Naive B cell (primary cell): Measurements from ENCODE around the gene C6orf52. TPM values are rescaled to one million over a fixed set of nuclear protein-coding genes. Genes with fewer than 3 reads are reported as not detected.
"Not testable (repeated sequence)": the region's sequence is repeated elsewhere in the genome, so short reads cannot be mapped to it uniquely, and the experiment has no call there.

ENCODE experiments used
- ATAC-seq, 2 donors: fragments of 150-1000 bp; cut with Tn5 transposase; 2 replicates each; pipeline ENCODE4 v1.10.0; 2021; ENCODE audit warnings: low read depth in 2 of 2, mild to moderate bottlenecking in 2 of 2, moderate library complexity in 2 of 2
- DNase-seq: peaks from one replicate; pipeline ENCODE4 v3.0.0; 2022
- H3K27ac Mint-ChIP-seq, 6 donors: one replicate each; pipeline ENCODE4 v1.8.0; 2020 to 2022; ENCODE audit warnings: mild to moderate bottlenecking in 6 of 6, mixed read lengths in 6 of 6, moderate library complexity in 5 of 6, inconsistent platforms in 2 of 6
- H3K27me3 Mint-ChIP-seq, 3 donors: one replicate each; pipeline ENCODE4 v1.8.0; 2021 to 2022; ENCODE audit warnings: mixed read lengths in 3 of 3, mild to moderate bottlenecking in 1 of 3
- H3K36me3 Mint-ChIP-seq, 2 donors: one replicate each; pipeline ENCODE4 v1.8.0; 2020 to 2022; ENCODE audit warnings: mixed read lengths in 2 of 2, inconsistent platforms in 1 of 2, mild to moderate bottlenecking in 1 of 2
- H3K4me1 Mint-ChIP-seq, 3 donors: one replicate each; pipeline ENCODE4 v1.8.0; 2020 to 2022; ENCODE audit warnings: mixed read lengths in 3 of 3, inconsistent platforms in 1 of 3, mild to moderate bottlenecking in 1 of 3, moderate library complexity in 1 of 3
- H3K4me3 Mint-ChIP-seq, 8 donors: one replicate each; pipeline ENCODE4 v1.8.0; 2020 to 2022; ENCODE audit warnings: mild to moderate bottlenecking in 8 of 8, mixed read lengths in 8 of 8, moderate library complexity in 8 of 8, inconsistent platforms in 2 of 8
- H3K9me3 Mint-ChIP-seq, 7 donors: one replicate each; pipeline ENCODE4 v1.8.0; 2020 to 2022; ENCODE audit warnings: mixed read lengths in 7 of 7, mild to moderate bottlenecking in 5 of 7, inconsistent platforms in 2 of 7, moderate library complexity in 1 of 7
- polyA plus RNA-seq, 6 donors: library from polyadenylated mRNA; unstranded; fragments of 300-500 nt; fragmentation: Illumina TruSeq; gene quantifications; one replicate each; pipeline ENCODE4 v1.2.3, GENCODE V29; 2021; ENCODE audit warnings: low read depth in 6 of 6

Gene C6orf52
- polyA plus RNA-seq, 6 donors from 2014 or later = 0.96 to 1.6 (median 1.1) TPM; not detected in 3

DNA sequence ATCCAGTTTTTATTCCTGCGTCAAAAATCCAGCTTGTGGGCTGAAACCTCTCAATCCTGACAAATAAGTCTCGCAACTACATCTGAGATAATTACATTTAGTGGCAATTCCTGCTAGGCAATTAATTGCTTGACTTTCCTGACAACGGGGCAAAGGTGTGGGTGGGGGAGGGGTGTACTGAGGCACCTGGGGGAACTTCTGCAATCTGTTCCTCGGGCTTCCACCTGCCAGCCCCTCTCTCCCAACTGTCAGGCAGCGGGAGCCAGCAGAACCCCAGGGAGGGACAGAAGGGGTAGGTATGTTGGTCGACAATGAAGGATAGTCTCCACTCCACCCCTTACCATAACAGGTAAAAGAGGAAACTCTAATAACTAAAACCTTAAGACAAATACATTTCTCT is 6.8 kb downstream of the C6orf52 start:
- H3K9me3 Mint-ChIP-seq = no peaks in the 10 kb centered on the region
- no peak for DNase-seq
- peaks cover 3 to 11% (median 6%) of the 10 kb centered on the region in 3 donors for H3K4me1 Mint-ChIP-seq
- no peak overlapping the region for H3K4me3 Mint-ChIP-seq
- H3K27me3 Mint-ChIP-seq = peaks cover 0 to 8% (median 8%) of the 10 kb centered on the region in 3 donors
- no peak for ATAC-seq
- H3K27ac Mint-ChIP-seq = no peak overlapping the region
- no peaks in the 10 kb centered on the region for H3K36me3 Mint-ChIP-seq

GRCh38 chr6:10686901-10687300 is 7.5 kb downstream of the C6orf52 start:
- Mint-ChIP-seq H3K4me1 (peaks cover 2 to 11% (median 3%) of the 10 kb centered on the region in 3 donors), H3K9me3 (no peaks in the 10 kb centered on the region), H3K27ac (no peak overlapping the region), H3K27me3 (peaks cover 0 to 8% (median 8%) of the 10 kb centered on the region in 3 donors), H3K4me3 (no peak overlapping the region), H3K36me3 (no peaks in the 10 kb centered on the region)
- ATAC-seq = no peak
- no peak for DNase-seq

- ATAC-seq = no peak
- Mint-ChIP-seq H3K36me3 (no peaks in the 10 kb centered on the region), H3K27ac (peak overlapping the region in 1 of 6 donors; percentile 11), H3K9me3 (no peaks in the 10 kb centered on the region), H3K4me1 (peaks cover 0 to 11% (median 3%) of the 10 kb centered on the region in 3 donors), H3K27me3 (peaks cover 0 to 8% (median 8%) of the 10 kb centered on the region in 3 donors), H3K4me3 (no peak overlapping the region)
- DNase-seq = no peak
Measured at GRCh38 chr6:10685092-10685915, 9.1 kb downstream of the C6orf52 start.

- H3K9me3 Mint-ChIP-seq = no peaks in the 10 kb centered on the region
- H3K27ac Mint-ChIP-seq = no peak overlapping the region
Measured at GRCh38 chr6:10684618-10685017, 9.8 kb downstream of the C6orf52 start.

GRCh38 chr6:10682355-10682988 is 11.9 kb downstream of the C6orf52 start:
- peaks cover 0 to 11% (median 3%) of the 10 kb centered on the region in 3 donors for H3K4me1 Mint-ChIP-seq
- H3K36me3 Mint-ChIP-seq = no peaks in the 10 kb centered on the region
- H3K27me3 Mint-ChIP-seq = peaks cover 4 to 10% (median 8%) of the 10 kb centered on the region in 3 donors
- H3K4me3 Mint-ChIP-seq = no peak overlapping the region
- H3K27ac Mint-ChIP-seq = peak overlapping the region in 1 of 6 donors; percentile 26
- no peaks in the 10 kb centered on the region for H3K9me3 Mint-ChIP-seq
- DNase-seq (no peak), ATAC-seq (no peak)

More at GRCh38 chr6:10684618-10685017, 9.8 kb downstream of the C6orf52 start:
- ATAC-seq = no peak
- no peaks in the 10 kb centered on the region for H3K36me3 Mint-ChIP-seq
- peak overlapping the region in 1 of 8 donors; percentile 7 for H3K4me3 Mint-ChIP-seq
- H3K27me3 Mint-ChIP-seq = peaks cover 1 to 11% (median 8%) of the 10 kb centered on the region in 3 donors
- H3K4me1 Mint-ChIP-seq = peaks cover 0 to 11% (median 3%) of the 10 kb centered on the region in 3 donors
- no peak for DNase-seq

- Mint-ChIP-seq H3K4me3 (no peak overlapping the region), H3K27me3 (peaks cover 5 to 11% (median 8%) of the 10 kb centered on the region in 3 donors), H3K27ac (no peak overlapping the region), H3K4me1 (peaks cover 0 to 11% (median 3%) of the 10 kb centered on the region in 3 donors), H3K9me3 (peaks cover 0 to 1% (median 0%) of the 10 kb centered on the region in 7 donors), H3K36me3 (no peaks in the 10 kb centered on the region)
- DNase-seq (no peak), ATAC-seq (no peak)
Measured at GRCh38 chr6:10681795-10682194, 12.6 kb downstream of the C6orf52 start.

GRCh38 chr6:10678456-10678855 is 16.0 kb downstream of the C6orf52 start:
- no peak for ATAC-seq
- Mint-ChIP-seq H3K9me3 (peaks cover 0 to 9% (median 2%) of the 10 kb centered on the region in 7 donors), H3K4me1 (peaks cover 0 to 4% (median 0%) of the 10 kb centered on the region in 3 donors), H3K4me3 (no peak overlapping the region), H3K27me3 (peaks cover 10 to 17% (median 11%) of the 10 kb centered on the region in 3 donors), H3K27ac (no peak overlapping the region), H3K36me3 (peaks cover 0 to 7% of the 10 kb centered on the region in 2 donors)
- no peak for DNase-seq

DNA sequence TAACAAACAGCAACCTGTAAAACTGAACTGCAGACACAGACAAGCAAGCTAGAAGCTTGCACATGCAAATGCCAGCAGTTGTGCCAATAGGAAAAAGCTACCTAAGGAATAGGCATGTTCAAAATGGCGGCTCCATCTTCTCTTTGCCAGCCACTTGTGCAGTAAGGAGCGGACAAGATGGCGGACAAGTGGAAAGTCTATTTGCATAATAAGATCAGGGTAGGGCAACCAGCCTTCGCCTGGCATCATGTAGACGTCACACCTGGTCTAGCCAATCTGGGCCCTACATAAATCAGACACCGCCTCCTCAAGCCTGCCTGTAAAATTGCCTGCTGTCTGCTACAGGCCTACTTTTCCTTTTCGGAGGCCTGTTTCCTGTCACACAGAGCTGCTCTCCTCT is 18.0 kb downstream of the C6orf52 start:
- no peak for DNase-seq
- Mint-ChIP-seq H3K9me3 (peaks cover 0 to 9% (median 2%) of the 10 kb centered on the region in 7 donors), H3K27me3 (peaks cover 10 to 17% (median 16%) of the 10 kb centered on the region in 3 donors), H3K4me3 (no peak overlapping the region), H3K36me3 (peaks cover 0 to 7% of the 10 kb centered on the region in 2 donors), H3K27ac (no peak overlapping the region), H3K4me1 (peaks cover 0 to 4% (median 0%) of the 10 kb centered on the region in 3 donors)
- no peak for ATAC-seq

DNA sequence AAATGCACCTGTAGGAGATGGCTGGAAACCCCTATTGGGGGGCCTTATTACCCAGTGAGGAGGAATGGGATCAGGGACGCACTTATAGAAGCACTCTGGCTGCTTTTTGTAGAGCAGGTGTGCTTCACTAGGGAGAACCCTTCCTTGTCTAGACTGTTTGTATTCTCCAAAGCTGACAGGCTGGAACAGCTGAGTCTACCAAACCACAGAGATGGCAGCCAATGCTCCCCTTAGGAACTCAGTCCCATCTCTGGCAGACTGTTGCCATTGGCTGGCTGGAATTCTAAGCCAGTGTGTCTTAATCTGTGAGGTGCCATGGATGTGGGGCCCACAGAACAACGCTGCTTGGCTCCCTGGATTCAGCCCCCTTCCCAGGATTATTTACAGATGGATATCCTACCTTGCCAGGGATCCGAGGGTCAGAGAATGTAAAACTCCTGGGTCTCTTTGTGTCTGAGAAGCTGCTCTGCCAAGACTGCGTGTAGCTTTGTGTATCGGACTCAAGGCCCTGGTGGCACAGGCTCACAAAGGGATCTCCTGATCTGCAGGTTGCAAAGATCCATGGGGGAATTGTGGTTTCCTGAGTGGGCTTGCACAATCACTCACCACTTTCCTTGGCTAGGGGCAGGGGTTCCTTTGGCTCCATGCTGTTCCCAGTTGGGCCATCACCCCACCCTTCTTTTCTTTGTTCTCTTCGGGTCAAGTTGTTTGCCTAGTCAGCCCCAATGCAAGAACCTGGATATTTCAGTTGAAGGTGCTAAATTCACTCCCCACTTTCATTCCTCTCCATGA is 26.1 kb downstream of the C6orf52 start:
- H3K36me3 Mint-ChIP-seq = no peaks in the 10 kb centered on the region
- peaks cover 17 to 44% (median 38%) of the 10 kb centered on the region in 3 donors for H3K27me3 Mint-ChIP-seq
- peaks cover 0 to 11% (median 0%) of the 10 kb centered on the region in 7 donors for H3K9me3 Mint-ChIP-seq
- ATAC-seq = no peak
- no peak for DNase-seq
- no peaks in the 10 kb centered on the region for H3K4me1 Mint-ChIP-seq
- H3K27ac Mint-ChIP-seq = peak overlapping the region in 1 of 6 donors; percentile 49
- no peak overlapping the region for H3K4me3 Mint-ChIP-seq

DNA sequence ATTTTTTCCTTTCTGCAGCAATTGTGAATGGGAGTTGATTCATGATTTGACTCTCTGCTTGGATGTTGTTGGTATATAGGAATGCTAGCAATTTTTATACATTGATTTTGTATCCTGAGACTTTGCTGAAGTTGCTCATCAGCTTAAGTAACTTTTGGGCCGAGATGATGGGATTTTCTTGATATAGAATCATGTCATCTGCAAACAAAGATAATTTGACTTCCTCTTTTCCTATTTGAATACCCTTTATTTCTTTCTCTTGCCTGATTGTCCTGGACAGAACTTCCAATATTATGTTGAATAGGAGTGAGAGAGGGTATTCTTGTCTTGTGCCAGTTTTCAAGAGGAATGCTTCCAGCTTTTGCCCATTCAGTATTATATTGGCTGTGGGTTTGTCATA is 28.8 kb downstream of the C6orf52 start:
- H3K27ac Mint-ChIP-seq, H3K36me3 Mint-ChIP-seq, DNase-seq, H3K4me3 Mint-ChIP-seq, ATAC-seq, H3K4me1 Mint-ChIP-seq: not testable (repeated sequence)
- Mint-ChIP-seq H3K27me3 (peaks cover 17 to 39% (median 37%) of the 10 kb centered on the region in 3 donors), H3K9me3 (peaks cover 0 to 11% (median under 1%) of the 10 kb centered on the region in 7 donors)

- DNase-seq = no peak
- Mint-ChIP-seq H3K4me1 (no peaks in the 10 kb centered on the region), H3K36me3 (no peaks in the 10 kb centered on the region), H3K4me3 (no peak overlapping the region), H3K27me3 (peaks cover 15 to 32% (median 20%) of the 10 kb centered on the region in 3 donors), H3K27ac (no peak overlapping the region), H3K9me3 (peaks cover 0 to 10% (median 2%) of the 10 kb centered on the region in 7 donors)
- ATAC-seq = no peak
Measured at GRCh38 chr6:10662742-10663141, 31.7 kb downstream of the C6orf52 start.

DNA sequence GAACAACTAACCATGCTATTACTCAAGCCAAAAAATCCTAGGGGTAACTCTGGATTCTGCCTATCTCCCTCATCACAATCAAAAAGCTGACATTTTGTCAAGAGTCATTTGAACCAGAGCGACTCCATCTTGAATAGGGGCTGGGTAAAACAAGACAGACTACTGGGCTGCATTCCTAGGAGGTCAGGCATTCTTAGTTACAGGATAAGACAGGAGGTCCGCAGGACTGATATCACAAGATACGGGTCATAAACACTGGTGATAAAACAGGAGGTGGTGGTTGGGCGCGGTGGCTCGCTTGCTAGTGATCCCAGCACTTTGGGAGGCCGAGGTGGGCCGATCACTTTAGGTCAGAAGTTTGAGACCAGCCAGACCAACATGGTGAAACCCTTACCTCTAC is 32.2 kb downstream of the C6orf52 start:
- Mint-ChIP-seq H3K36me3 (no peaks in the 10 kb centered on the region), H3K4me1 (no peaks in the 10 kb centered on the region), H3K27me3 (peaks cover 10 to 28% (median 15%) of the 10 kb centered on the region in 3 donors), H3K4me3 (no peak overlapping the region), H3K9me3 (peaks cover 0 to 8% (median 2%) of the 10 kb centered on the region in 7 donors), H3K27ac (no peak overlapping the region)
- DNase-seq (no peak), ATAC-seq (no peak)
